ENCODE results near the gene SPEF1.

- TF ChIP-seq EZH2 (IDR thresholded peaks at IDR 0.05; ENCODE audit: borderline replicate concordance, low read length): no peak
- no peak for TF ChIP-seq CTCF (IDR thresholded peaks at IDR 0.05; ENCODE audit: low read length)
Measured at GRCh38 chr20:3823881-3824280, 42.6 kb upstream of the SPEF1 start.
